Measurements from ENCODE around the gene C11orf91.
A peak's percentile ranks its signal among the peaks of the same experiment; 100 is the strongest.
"Not testable (repeated sequence)": the region's sequence is repeated elsewhere in the genome, so short reads cannot be mapped to it uniquely, and the experiment has no call there.

The C11orf91 gene

DNA sequence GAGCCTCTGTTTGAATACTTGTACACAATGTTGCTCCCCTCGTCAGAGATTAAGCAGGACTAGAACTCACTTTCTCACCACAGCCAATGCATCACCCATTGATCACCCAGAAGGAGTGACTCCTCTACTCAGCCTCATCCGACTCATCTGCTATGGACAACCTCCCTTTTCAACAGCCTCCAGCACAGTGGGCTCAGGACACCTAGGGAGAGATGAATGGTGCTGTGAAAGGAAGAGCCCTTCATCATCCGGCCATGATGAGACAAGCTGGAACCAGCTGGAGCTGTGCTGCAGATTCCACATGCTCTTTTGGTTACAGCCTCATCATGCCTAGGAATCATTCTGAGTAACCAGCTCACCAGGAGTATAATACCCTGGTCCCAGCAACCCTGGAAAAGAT is 15.5 kb downstream of the C11orf91 start:
- ATAC-seq (ENCODE audit: low read depth) (no peak), DNase-seq (ENCODE audit: low spot score) (no peak)
- TF ChIP-seq, protein P1, sequence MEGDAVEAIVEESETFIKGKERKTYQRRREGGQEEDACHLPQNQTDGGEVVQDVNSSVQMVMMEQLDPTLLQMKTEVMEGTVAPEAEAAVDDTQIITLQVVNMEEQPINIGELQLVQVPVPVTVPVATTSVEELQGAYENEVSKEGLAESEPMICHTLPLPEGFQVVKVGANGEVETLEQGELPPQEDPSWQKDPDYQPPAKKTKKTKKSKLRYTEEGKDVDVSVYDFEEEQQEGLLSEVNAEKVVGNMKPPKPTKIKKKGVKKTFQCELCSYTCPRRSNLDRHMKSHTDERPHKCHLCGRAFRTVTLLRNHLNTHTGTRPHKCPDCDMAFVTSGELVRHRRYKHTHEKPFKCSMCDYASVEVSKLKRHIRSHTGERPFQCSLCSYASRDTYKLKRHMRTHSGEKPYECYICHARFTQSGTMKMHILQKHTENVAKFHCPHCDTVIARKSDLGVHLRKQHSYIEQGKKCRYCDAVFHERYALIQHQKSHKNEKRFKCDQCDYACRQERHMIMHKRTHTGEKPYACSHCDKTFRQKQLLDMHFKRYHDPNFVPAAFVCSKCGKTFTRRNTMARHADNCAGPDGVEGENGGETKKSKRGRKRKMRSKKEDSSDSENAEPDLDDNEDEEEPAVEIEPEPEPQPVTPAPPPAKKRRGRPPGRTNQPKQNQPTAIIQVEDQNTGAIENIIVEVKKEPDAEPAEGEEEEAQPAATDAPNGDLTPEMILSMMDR (IDR thresholded peaks at IDR 0.05; ENCODE audit: poor library complexity, severe bottlenecking), result no peak
- Histone ChIP-seq H3K27me3 (ENCODE audit: insufficient read depth, poor library complexity, severe bottlenecking) (no peaks in the 10 kb centered on the region), H3K4me3 (ENCODE audit: severe bottlenecking) (no peak overlapping the region), H3K4me1 (ENCODE audit: insufficient read depth, poor library complexity, severe bottlenecking) (peaks cover 25% of the 10 kb centered on the region), H3K27ac (ENCODE audit: poor library complexity, severe bottlenecking) (no peak overlapping the region), H3K36me3 (ENCODE audit: low read depth) (no peaks in the 10 kb centered on the region), H3K9me3 (ENCODE audit: severe bottlenecking) (no peaks in the 10 kb centered on the region)

DNA sequence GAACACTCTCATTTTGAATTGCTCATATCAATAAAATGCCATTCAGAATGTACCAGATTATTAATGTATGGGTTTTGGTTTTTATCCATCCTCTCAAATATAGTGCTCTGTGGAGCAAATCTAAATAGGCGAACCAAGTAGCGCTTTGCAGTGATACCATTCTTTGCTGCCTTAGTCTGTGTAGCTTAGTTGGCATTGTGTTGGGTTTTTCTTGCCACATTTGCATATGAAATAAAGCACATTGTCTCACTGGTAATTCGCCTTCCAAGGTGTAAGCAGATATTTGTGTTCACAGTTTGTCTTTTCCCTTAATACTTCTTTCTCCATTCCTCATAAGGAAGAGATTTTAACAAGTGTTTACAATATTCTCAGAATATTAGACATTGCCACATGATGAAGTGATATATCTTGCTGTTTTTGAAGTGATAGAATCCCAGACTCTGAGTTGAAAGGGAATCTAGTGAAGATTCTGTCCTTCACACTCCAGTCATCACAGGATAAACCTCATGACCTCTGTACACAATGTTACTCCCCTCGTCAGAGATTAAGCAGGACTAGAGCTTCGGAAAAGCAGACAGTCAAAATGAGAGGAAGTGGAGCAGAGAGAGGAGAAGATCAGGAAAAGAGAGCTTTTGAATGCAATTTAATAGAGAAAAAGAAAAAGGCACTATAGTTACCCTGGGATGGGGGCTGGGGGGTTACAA is 16.5 kb downstream of the C11orf91 start:
- Histone ChIP-seq H3K36me3 (ENCODE audit: low read depth) (no peaks in the 10 kb centered on the region), H3K27me3 (ENCODE audit: insufficient read depth, poor library complexity, severe bottlenecking) (no peaks in the 10 kb centered on the region), H3K9me3 (ENCODE audit: severe bottlenecking) (no peaks in the 10 kb centered on the region), H3K4me3 (ENCODE audit: severe bottlenecking) (no peak overlapping the region), H3K4me1 (ENCODE audit: insufficient read depth, poor library complexity, severe bottlenecking) (peaks cover 15% of the 10 kb centered on the region), H3K27ac (ENCODE audit: poor library complexity, severe bottlenecking) (no peak overlapping the region)
- ATAC-seq (ENCODE audit: low read depth) (no peak), DNase-seq (ENCODE audit: low spot score) (no peak)
- TF ChIP-seq, protein P1 (IDR thresholded peaks at IDR 0.05; ENCODE audit: poor library complexity, severe bottlenecking), result no peak

DNA sequence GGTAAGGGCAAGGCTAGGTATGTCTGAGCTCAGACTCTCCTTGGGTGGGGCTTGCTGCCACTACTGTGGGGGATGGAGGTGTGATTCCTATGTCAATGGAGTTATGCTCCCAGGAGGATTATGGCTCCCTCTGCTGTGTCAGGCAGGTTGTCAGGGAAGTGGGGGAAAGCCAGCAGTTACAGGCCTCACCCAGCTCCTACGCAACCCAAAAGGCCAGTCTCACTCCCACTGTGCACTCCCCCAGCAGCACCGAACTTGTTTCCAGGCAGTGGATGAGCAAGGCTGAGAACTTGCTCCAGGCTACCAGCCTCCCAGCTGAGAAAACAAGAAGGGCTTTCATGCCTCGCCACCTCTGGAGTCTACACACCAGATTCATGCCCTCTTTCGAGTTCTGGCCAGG is 18.2 kb downstream of the C11orf91 start:
- peak; percentile 31; the same call in 2 of the 3 replicates for ATAC-seq (ENCODE audit: low read depth)
- TF ChIP-seq, protein P1 (IDR thresholded peaks at IDR 0.05; ENCODE audit: poor library complexity, severe bottlenecking), result peak; percentile 35
- no peak overlapping the region for H3K27ac ChIP-seq (ENCODE audit: poor library complexity, severe bottlenecking)
- DNase-seq (ENCODE audit: low spot score), result no peak
- no peaks in the 10 kb centered on the region for H3K9me3 ChIP-seq (ENCODE audit: severe bottlenecking)
- H3K4me1 ChIP-seq (ENCODE audit: insufficient read depth, poor library complexity, severe bottlenecking), result no peaks in the 10 kb centered on the region
- no peaks in the 10 kb centered on the region for H3K27me3 ChIP-seq (ENCODE audit: insufficient read depth, poor library complexity, severe bottlenecking)
- H3K4me3 ChIP-seq (ENCODE audit: severe bottlenecking), result no peak overlapping the region
- no peaks in the 10 kb centered on the region for H3K36me3 ChIP-seq (ENCODE audit: low read depth)

DNA sequence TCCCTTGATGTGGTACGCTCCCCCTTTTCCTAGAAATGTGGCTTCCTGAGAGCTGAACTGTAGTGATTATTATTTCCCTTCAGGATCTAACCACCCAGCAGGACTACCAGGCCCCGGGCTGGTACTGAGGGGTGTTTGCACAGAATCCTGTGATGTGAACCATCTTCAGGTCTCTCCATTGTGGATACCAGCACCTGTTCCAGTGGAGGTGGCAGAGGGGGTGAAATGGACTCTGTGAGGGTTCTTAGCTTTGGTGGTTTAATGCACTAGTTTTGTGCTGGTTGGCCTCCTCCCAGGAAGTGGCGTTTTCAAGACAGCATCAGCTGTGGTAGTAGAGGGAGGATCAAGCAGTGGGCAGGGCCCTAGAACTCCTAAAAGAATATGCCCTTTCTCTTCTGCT is 18.6 kb downstream of the C11orf91 start:
- Histone ChIP-seq H3K9me3 (ENCODE audit: severe bottlenecking) (no peaks in the 10 kb centered on the region), H3K4me3 (ENCODE audit: severe bottlenecking) (no peak overlapping the region), H3K36me3 (ENCODE audit: low read depth) (no peaks in the 10 kb centered on the region), H3K27me3 (ENCODE audit: insufficient read depth, poor library complexity, severe bottlenecking) (no peaks in the 10 kb centered on the region), H3K4me1 (ENCODE audit: insufficient read depth, poor library complexity, severe bottlenecking) (no peaks in the 10 kb centered on the region), H3K27ac (ENCODE audit: poor library complexity, severe bottlenecking) (no peak overlapping the region)
- TF ChIP-seq, protein P1 (IDR thresholded peaks at IDR 0.05; ENCODE audit: poor library complexity, severe bottlenecking), result no peak
- ATAC-seq (ENCODE audit: low read depth) (no peak), DNase-seq (ENCODE audit: low spot score) (no peak)

DNA sequence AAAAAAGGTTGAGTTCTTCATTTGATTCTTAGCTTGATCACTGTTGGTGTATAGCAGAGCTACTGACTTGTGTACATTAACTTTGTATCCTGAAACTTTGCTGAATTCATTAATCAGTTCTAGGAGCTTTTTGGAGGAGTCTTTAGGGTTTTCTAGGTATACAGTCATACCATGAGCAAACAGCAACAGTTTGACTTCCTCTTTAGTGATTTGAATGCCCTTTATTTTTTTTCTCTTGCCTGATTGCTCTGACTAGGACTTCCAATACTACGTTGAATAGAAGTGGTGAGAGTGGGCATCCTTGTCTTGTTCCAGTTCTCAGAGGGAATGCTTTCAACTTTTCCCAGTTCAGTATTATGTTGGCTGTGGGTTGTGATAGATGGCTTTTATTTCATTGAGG is 22.0 kb downstream of the C11orf91 start:
- not testable (repeated sequence) for H3K9me3 ChIP-seq (ENCODE audit: severe bottlenecking); H3K36me3 ChIP-seq (ENCODE audit: low read depth); H3K4me3 ChIP-seq (ENCODE audit: severe bottlenecking); H3K4me1 ChIP-seq (ENCODE audit: insufficient read depth, poor library complexity, severe bottlenecking); DNase-seq (ENCODE audit: low spot score); ATAC-seq (ENCODE audit: low read depth); H3K27ac ChIP-seq (ENCODE audit: poor library complexity, severe bottlenecking); H3K27me3 ChIP-seq (ENCODE audit: insufficient read depth, poor library complexity, severe bottlenecking)

All from RWPE2 (cell line).